HG03520 (cell line): ENCODE data around the gene LY6G5C.

Source experiments
- ATAC-seq: cut with Tn5 transposase; IDR thresholded peaks from one replicate; pipeline ENCODE4 v1.9.1; 2021; ENCODE audit warnings: mild to moderate bottlenecking, moderate library complexity; ENCODE audit not compliant: unreplicated experiment

LY6G5C gene

GRCh38 chr6:31663126-31663960 lies 17.5 kb downstream of the LY6G5C start:
- ATAC-seq, result no peak

GRCh38 chr6:31662124-31662723 lies 18.6 kb downstream of the LY6G5C start:
- ATAC-seq, result no peak

- no peak for ATAC-seq
Observed at GRCh38 chr6:31661262-31662123, 19.4 kb downstream of the LY6G5C start.

GRCh38 chr6:31660381-31661261 lies 20.2 kb downstream of the LY6G5C start, which contains the start of gene C6orf47:
TSS of gene C6orf47 (minus strand) at chr6:31660778. CDS start at chr6:31659947, 831 bp downstream.
- peak; percentile 44 for ATAC-seq

DNA sequence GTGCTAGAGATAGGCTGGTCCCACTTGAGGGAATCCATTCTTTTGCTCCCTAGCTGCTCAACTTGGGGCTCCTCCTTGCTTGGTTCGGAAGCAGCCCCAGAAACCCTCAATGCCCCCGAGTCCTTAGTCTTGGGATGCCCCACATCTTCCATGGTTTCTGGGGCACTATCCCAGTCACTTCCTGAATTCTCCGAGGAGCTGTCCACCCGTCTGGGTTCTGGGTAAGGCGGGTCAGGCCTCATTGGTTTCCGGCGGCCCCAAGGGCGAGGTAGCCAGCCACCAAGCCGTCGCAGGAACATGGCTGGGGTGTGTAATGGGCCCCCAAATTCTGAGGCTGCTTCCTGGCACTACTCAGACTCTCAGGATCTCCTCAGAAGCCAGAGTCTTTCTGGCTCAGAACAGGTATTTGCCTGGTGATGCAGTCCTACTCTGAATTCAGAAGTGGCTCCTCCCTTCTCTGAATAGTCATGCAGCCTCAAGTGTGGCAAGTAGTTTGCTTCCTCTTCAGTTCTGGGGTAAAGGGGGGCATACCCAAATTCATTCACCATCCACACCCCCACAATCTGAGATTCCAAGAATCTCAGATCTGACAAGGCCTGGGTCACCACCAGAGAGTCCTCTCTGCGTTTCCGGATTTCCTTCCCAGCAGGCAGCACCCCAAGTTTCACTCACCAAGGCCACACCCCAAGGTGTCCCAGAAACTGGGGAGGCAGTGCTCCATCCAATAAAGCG lies 21.1 kb downstream of the LY6G5C start:
- no peak for ATAC-seq

DNA sequence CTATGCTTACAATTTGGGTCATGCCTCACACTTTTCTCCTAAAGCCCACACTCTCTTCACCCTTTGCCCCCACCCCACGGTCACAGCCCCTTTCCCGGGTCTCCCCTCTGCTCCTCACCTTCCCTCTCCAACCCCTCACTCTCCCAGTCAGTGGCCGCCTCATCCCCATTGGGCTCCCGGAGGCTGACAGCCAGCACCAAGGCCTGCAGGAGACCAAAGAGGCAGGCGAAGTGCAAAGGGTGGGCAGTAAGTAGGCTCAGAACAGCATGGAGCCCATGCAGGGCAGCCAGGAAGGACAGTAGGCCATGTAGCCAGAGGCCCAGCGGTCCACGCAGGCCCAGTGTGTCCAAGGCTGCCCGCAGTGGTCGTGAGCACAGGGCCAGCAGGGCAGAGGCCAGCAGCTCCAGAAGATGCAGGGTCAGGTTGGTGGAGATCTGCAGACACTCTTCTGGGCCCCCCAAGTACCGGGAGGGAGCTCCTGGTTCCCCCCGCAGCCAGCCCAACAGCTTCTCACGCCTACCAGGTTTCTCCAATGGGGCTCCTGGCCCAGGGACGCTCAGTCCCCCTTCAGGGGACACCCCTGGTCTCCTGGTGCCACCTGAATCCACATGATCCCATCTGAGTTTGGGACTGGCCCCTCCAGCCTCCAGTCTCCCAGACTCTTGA lies 21.8 kb downstream of the LY6G5C start:
- ATAC-seq, result no peak

DNA sequence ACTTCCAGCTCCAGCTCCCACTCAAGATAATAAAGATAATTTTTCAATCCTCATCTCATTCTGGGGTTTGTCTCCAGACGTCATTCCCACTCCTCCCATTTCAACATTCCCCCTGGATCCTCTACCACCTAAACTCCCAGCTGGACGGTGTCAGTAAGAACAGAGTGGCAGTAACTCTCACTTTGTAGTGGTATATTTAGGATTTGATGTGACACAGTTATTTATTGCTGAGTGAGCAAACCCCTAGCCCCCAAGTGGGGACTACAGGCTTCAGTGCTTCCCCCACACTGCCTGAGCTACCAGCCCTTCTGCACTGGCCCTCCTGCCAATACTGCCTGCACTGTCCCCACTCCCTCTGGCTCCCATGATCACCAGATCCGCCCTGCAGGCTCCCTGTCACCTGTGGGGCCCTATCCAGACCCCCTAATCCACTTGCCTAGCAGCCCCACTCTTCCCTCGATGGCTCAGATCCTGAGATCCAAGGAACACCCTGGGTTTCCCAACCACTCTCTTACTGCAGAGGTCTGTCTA lies 22.6 kb downstream of the LY6G5C start:
- no peak for ATAC-seq

GRCh38 chr6:31657406-31658157 lies 23.3 kb downstream of the LY6G5C start:
- no peak for ATAC-seq

DNA sequence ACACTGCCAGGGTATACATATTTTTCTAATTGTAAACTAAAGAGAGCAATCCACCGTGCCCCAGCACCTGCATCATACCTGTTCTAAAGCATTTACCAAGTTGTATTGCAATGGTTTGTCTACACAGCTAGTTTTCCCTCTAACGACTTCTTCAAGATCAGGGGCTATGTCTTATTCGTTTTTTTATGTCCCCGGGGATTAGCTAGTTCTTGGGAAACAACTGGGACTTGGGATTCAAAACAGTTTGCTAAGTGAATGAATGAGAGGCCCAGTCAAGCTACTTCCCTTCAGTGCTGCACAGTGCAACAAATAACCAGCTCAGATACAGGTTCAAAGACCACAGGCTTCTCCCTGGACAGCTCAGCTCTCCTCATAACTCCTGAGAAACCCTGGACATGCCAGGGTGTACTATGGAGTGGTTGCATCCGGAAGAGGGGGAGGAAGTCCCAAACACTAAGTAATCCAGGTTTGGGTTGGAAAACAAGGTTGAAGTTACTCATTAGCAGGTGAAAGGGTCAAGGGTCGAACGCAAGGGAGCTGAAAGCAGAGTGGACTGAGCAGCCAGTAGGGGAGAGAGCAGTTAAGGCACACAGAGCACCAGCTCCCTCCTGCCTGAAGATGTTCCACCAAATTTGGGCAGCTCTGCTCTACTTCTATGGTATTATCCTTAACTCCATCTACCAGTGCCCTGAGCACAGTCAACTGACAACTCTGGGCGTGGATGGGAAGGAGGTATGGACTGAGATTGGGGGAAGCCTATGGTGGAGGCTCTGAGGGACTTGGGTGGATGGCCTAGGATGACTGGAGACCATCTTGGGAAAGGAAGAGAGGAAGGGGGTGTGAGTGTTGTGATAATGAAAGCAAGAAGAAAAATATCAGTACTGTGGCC lies 25.3 kb downstream of the LY6G5C start, which contains the start of gene APOM:
TSS of gene APOM (plus strand) at position 546 of the 889 bp plus-strand sequence. CDS start at position 619, 73 bp downstream.
- no peak for ATAC-seq

DNA sequence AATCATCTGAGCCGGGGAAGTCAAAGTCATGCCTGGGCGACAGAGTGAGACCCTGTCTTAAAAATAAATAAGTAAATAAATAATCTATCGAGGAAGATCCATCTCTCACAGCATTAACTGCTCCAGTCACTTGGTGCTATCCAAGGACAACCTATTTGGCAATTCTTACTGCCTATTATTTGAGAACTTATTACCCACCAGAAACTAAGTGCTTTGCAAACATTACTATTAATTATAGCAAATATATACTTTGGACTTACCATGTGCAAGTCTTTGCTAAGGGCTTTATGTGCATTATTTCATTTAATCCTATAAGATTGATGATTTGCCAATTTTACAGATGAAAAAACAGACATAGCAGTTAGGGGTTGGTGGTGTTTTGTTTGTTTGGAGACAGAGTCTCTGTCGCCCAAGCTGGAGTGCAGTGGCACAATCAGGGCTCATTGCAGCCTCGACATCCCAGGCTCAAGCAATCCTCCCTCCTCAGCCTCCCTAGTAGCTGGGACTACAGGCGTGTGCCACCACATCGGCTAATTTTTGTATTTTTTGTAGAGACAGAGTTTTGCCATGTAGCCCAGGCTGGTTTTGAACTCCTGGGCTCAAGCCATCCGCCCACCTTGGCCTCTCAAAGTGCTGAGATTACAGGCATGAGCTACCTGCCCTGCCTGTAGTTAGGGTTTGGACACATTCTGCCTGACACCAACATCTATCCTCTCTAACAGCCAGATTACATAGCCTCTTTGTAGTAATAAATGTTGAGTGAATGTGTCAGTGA lies 26.1 kb downstream of the LY6G5C start:
- no peak for ATAC-seq

DNA sequence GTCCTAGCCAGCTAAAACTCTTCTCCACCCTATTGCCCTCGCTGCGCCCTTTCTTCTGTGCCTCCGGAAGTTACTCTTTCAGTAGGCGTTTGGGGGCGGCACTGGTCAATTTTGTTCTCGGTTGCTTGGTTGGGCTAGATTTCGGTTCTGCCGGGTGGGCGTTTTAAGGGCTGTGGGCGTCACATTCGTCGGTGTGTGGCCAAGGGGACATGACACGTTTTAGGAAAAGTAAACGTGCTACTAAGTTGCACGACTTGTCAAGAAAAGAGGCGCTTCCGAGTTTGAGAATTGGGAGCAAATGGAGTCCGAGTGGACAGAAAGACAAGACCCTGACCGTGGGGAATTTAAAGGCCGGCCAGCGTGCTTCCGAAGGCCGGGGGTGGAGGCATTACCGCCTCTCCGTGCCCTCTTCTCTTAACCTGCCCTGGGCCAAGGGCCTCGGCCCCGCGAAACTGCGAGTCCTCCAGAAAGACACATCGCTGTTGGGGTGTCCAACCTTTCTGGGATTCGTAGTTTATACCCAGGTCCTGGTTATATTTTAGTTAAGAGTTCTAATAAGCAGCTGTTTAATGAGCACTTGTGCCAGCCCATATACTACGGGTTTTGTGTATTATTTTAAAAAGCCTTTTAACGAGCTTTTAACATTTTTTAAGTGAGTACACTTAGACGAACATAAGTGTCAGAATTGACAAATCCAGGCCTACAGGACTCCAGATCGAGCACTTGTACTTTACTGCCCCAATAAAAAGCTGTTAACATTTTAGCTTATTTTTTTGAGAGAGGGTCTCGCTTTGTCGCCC lies 27.7 kb downstream of the LY6G5C start:
- ATAC-seq, result peak; percentile 44

- ATAC-seq, result peak; percentile 20
Observed at GRCh38 chr6:31651602-31652191, 29.2 kb downstream of the LY6G5C start.

GRCh38 chr6:31645325-31645724 lies 35.5 kb downstream of the LY6G5C start:
- no peak for ATAC-seq

- no peak for ATAC-seq
Observed at GRCh38 chr6:31643818-31644454, 36.9 kb downstream of the LY6G5C start.
